Measurements from ENCODE around the gene TRMT44.
"Not testable (repeated sequence)": the region's sequence is repeated elsewhere in the genome, so short reads cannot be mapped to it uniquely, and the experiment has no call there.

Gene TRMT44

GRCh38 chr4:8469550-8469949 lies 29.0 kb downstream of the TRMT44 start:
- DNase-seq (ENCODE audit: low spot score) = no peak

DNA sequence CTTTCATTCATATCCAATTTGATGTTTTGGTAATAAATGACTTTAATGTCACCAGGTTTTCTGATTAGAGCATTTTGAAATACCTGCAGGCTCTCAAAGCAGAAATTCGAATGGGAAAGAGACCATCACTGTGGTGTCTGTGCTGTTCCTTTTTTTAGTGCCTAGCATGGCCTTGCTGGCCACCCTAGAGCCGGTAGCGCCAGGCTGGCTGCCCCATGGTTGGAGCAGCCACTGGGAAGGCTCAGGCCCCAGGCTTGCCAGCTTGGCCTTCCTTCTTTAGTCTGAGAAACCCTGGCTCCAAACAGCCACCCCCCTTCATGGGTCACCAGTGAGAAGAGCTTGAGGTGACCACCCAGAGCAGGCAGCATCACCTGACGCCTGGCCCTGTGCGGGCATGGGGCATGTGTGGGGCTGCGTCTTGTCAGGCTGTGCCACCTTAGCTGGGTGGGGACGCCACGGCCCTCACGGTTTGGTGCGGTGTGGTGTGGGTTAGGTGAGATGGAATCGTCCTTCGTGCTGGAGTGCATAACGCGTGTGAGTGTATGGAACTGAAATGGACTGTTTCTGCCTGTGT lies 30.0 kb downstream of the TRMT44 start:
- no peak for DNase-seq (ENCODE audit: low spot score)

- DNase-seq (ENCODE audit: low spot score) = no peak
These were observed 30.8 kb downstream of the TRMT44 start for GRCh38 chr4:8471211-8471875.

DNA sequence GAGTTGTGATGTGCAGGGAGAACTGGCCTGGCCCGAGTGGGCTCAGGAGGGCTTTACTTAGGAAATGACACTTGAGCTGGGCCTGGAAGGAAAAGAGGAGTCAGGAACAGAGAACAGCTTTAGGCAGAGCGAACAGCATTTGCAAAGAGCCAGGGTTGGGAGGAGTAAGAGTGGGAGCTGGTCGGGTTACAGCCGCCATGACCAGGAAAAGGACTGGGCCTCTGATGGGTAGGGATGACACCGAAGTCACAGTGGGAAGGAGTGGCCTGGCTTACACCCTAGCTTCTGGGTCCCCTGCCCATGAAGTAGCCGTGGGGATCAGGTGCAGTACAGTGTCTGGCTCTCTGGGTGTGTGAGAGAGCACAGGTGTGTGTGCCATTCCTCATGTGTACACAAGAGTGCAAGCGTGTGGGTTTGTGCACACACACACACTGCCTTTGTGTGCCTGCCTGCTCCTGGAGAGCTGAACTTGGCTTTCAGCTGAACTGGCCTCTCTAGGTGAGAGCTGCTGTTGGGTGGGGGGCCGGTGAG lies 31.6 kb downstream of the TRMT44 start:
- DNase-seq (ENCODE audit: low spot score) = no peak

DNA sequence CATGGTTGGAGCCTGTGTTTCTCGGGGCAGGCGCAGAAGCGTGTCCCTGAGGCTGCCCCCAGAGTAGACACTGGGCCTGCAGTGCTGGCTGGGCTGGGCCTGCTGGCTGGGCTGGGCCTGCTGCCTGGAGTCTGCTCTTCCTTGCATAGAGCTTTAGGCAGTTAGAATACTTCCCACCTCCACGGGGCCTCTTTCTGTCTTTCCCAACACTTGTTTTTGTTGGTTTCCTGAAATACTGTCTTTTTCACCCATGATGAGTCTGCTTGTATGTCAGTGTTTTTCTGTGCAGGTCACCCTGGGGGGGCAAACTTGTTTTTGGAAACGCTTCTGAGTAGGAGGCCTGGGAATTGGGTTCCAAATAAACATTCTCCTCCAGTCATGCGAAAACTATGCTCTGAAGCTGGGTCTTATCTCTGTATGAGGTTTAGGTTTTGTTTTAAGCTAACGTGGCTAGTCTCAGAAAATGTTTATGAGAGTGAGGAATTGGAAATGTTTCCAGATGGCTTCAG lies 32.2 kb downstream of the TRMT44 start:
- no peak for DNase-seq (ENCODE audit: low spot score)

DNA sequence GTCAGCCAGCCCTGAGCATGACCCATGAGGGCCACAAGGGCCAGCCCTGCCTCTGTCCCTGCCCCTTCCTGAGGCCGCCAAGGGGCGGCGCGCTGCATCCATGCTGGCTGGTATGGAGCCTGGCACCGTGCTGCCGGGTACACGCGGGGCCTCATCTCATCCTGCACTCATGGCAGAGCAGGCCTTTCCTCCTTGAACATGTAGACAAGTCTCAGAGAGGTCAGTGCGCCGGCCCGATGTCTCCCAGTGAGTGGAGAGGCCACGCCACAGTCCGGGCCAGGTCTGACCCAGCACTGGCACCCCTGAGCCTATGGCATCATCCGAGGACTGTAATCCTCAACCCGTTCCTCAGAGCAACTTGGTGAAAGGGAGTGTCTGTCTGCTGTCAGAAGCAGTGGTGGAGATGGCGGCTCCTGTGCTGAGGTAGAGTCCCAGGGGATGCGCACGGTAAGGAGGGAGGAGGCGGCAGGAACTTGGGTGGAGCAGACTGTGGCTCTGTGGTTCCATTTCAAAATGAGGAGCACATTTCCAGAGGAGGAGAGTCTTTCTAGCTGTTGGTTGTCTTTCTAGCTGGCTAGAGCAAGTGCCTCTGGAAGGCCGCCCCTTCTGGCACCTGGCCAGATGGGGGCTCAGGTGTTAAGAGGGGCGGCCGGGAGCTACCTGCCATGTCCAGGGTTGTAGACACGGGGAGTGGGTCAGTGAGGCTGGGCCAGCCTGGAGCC lies 32.8 kb downstream of the TRMT44 start:
- no peak for DNase-seq (ENCODE audit: low spot score)

- DNase-seq (ENCODE audit: low spot score) = no peak
These were observed 33.5 kb downstream of the TRMT44 start for GRCh38 chr4:8473920-8474590.

DNA sequence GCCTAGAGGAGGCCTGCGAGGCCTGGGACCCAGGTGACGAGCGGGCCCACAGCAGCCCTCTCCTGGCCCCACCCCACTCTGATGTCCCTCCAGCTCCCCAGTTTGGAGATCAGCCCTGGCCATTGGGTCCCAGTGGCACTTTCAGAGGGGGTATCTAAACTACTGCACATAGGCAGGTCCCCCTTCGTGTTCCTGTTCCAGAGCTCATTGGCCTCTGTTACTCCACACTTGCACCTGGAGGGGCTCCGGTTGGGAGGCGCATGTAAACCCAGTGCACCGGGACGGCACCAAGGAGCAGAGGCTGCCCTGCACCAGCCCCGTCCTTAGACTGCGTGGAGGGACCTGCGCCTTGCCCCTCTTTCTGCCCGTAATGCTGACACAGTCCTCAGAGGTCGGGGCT lies 34.3 kb downstream of the TRMT44 start:
- no peak for DNase-seq (ENCODE audit: low spot score)

DNA sequence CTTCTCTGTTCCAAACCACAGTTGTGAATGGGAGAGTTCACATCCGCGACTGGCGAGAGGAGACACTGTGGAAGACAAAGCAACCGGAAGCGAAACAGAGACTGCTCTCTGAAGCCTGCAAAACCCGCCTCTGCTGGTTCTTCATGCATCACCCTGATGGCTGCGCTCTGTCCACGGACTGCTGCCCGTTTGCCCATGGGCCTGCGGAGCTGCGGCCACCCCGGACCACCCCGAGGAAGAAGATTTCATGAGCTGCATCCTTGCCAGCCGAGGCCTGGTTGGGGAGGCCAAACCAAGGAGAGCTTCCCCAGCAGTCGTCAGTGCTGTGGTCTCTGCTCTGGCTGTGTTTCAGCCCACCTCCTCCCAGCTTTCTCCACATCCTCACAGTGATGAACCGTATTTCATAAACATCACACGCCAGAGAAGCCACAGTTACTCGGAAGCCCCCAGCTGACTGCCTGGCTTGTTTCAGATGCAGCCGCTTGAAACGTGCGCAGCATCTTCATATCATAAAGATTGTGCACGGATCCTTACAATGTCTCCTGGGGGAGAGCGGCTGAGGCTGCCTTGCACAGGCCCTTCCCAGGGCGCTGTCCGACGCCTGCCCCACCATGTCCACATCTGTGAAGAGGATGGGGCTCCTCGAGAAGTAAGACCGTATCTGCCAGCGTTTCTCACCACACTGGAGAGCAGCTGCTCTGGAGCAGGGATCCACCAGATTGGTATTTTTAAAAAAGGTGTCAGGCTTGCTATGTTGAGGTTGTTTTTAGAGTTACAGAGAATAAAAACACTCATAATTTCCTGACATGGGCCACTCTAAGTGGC lies 35.4 kb downstream of the TRMT44 start:
- no peak for DNase-seq (ENCODE audit: low spot score)

DNA sequence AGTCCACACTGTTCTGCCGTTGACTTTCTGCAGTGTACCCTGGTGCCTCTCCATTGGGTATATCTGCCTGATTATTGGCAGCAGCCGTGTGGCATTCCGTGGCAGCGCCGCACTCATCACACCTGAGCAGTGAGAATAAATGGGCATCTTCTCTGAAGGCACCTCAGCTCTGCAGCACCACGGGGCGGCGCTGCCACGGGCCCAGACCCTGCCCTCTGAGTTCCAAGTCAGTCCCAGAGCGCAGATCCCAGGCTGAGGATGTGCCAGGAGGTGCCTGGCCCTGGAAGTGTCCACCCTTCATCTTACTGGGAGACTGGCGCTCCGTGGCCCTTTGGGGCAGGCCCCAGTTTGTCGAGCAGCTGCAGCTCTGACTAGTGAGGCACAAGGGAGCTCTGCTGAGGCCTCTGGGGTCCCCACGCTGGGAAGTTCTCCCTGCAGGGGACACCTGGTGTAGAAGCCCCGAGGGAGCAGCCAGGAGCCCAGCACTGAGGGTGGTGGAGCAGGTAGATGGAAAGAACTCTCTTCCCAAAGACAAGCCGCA lies 36.6 kb downstream of the TRMT44 start:
- DNase-seq (ENCODE audit: low spot score) = no peak

GRCh38 chr4:8477676-8478075 lies 37.1 kb downstream of the TRMT44 start:
- no peak for DNase-seq (ENCODE audit: low spot score)

- no peak for DNase-seq (ENCODE audit: low spot score)
These were observed 37.8 kb downstream of the TRMT44 start for GRCh38 chr4:8478371-8478770.

DNA sequence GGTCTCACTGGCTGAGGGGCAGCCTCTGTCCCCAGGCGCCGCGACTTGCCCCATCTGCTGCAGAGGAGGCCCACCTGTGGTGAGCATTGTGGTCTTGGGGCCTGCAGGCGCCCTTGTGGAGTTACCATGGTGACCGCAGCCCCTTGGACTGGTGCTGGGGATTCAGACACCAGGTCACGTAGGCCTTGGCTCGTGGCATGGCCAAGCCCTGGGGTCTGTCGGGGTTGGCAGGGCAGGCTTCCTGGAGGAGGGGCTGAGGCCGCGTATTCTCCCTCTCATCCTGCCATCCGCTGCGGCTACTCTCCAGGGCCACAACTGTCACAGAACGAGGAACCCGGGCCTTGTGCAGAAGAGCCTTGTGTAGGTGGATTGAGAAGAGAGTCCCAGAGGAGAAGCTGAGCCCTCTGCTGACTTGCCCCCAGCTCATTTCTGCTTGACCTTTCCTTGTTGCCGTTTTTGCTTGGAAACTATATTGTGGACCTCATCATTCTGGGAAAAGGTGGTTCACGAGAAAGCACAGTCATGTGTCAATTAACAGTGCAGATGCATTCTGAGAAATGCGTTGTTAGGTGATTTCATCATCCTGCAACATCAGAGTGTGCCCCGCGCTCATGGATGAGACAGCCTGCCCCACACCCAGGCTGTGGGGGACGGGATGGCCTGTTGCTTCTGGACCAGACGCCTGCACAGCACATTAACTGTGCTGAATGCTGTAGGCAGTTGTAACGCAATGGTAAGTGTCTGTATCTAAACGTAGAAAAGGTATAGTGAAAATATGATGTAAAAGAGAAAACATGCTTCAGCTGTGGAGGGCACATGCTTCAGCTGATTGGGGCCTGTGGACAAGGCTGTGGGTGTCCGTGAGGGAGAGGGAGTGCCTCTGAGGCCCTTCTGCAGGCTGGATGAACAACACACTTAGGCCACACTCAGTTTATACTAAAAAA lies 38.5 kb downstream of the TRMT44 start:
- DNase-seq (ENCODE audit: low spot score) = no peak

DNA sequence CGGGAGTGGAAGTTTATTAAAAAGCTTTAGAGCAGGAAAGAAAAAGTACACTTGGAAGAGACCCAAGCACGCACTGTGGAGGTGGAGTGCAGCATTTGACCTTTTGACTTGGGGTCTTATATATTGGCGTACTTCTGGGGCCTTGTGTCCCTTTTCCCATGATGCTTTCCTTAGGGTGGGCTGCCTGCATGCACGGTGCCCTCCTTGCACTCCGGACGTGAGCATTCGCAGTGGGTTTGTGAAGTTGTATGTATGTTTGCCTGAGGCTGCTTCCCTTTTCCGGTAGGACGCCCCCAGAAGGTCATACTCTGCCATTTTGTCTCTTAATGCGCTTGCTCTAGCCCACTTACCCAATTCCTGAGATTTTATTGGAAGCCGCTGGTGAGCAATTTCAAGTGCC lies 39.6 kb downstream of the TRMT44 start:
- DNase-seq (ENCODE audit: low spot score) = no peak

DNA sequence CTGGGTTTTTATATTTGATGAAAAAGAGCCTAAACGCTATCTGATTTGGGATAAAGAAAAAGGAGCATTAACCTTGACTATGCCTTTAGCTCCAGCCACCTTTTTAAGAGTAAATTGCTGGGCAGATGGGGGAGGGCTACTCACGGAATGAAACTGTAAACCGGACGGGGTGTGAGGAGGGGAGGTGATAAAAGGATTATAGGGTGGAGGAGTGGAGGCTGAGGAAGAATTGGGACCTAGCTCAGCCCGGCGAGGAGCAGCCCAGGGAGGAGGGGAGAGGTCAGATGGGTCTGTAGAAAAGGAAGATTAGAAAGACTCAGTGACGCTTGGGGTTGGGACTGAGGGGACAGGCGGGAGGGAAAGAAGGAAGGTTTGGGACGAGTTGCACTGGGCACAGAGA lies 46.1 kb downstream of the TRMT44 start:
- not testable (repeated sequence) for DNase-seq (ENCODE audit: low spot score)

DNA sequence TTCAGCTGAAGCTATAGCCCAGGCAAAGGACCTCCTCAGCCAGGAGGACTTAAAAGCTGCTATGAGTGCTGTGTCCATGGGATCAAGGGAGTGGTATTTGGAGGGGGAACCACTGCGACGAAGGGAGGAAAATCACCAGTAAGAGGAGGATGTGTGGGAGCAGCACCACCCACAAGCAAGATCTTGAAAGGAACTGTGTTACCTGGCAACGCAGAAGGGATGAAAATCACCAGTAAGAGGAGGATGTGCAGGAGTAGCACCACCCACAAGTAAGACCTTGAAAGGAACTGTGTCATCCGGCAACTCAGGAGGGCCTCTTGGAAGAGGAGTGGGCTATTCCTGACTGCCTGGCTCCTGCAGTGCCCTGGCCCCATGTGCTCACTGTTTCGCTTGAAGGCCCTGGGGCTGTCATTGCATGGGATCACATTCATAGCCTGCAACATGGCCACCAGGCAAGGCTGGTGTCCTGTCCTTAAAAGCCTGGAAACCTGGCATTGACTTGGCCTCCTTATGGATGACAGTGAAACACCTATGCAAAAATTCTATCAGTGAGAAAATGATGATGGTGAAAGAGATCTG lies 48.3 kb downstream of the TRMT44 start:
- no peak for DNase-seq (ENCODE audit: low spot score)

DNA sequence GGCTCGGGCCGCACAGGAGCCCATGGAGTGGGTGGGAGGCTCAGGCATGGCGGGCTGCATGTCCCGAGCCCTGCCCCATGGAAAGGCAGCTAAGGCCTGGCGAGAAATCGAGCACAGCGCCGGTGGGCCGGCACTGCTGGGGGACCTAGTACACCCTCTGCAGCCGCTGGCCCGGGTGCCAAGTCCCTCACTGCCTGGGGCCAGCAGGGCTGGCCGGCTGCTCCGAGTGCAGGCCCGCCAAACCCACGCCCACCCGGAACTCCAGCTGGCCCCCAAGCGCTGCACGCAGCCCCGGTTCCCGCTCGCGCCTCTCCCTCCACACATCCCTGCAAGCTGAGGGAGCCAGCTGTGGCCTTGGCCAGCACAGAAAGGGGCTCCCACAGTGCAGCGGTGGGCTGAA lies 50.9 kb downstream of the TRMT44 start:
- DNase-seq (ENCODE audit: low spot score) = not testable (repeated sequence)

DNA sequence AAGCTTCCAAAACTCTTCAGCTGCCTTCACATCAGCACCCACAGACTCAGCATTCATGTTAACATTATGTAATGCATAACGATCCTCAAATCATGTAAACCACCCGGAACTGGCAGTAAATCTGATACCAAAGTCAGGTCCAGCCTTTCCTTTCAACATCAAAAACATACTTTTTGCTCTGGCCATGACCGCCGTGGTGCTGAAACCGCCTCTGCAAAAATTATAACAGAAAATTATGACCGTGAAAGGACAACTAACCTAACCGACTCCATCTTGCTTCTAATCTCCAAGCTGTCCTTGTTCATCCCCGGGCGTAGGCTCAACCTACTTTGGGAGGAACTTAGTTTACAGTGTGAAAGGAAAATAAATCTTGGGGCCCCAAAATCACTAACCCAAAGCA lies 51.6 kb downstream of the TRMT44 start:
- no peak for DNase-seq (ENCODE audit: low spot score)

- DNase-seq (ENCODE audit: low spot score) = no peak
These were observed 52.9 kb downstream of the TRMT44 start for GRCh38 chr4:8493484-8493883.

- DNase-seq (ENCODE audit: low spot score) = no peak
These were observed 53.6 kb downstream of the TRMT44 start for GRCh38 chr4:8494218-8494617.
